Measurements from ENCODE around the gene SGMS1.

DNA sequence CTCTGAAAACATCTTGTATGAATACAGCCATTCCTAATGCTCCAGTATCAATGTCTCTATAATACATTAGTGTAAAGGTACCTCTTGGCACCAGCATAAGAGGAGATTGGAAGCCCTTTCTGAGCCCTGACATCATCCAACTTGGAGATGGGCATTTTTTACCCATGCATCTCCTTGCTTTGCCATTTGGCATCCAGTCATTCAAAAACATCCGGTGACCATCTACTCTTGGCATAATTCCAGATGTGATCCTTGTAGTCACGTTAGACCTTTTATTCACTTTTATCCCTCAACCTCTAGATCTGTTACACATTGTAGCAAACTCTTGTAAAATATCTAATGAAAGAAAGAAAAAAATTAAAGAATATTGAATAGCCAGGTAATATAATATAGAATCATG lies 17.9 kb upstream of the SGMS1 start:
- TF ChIP-seq CTCF (IDR thresholded peaks at IDR 0.05), result no peak
- TF ChIP-seq POLR2A (IDR thresholded peaks at IDR 0.05), result no peak
